Lower leg skin (tissue), 4 donors: Measurements from ENCODE around the gene MYADML2. TPM values are rescaled to one million over a fixed set of nuclear protein-coding genes. Genes with fewer than 3 reads are reported as not detected.

ENCODE experiments used
- total RNA-seq, 4 donors: library from RNA; depleted of rRNA; stranded (reverse); fragments of >200 nt; gene quantifications; one replicate each; pipeline ENCODE4 v1.1.0, GENCODE V29; 2016

Gene MYADML2
- total RNA-seq, 4 donors from 2014 or later = not detected

Other genes starting within 250 kb of the MYADML2 start
- gene MRPL12, start 243.9 kb downstream of the MYADML2 start, total RNA-seq = 10 to 100 TPM; 39.5 to 64.0 (median 43.1) TPM
- gene SLC25A10, start 234.9 kb downstream of the MYADML2 start, total RNA-seq = 10 to 100 TPM; 23.4 to 30.6 (median 25.9) TPM
- under 1 TPM; 0.16 to 0.71 (median 0.47) TPM for gene GCGR, start 143.1 kb downstream of the MYADML2 start, total RNA-seq
- gene MCRIP1, start 113.9 kb downstream of the MYADML2 start, total RNA-seq = 10 to 100 TPM; 21.6 to 41.0 (median 28.8) TPM
- gene PPP1R27, start 112.2 kb downstream of the MYADML2 start, total RNA-seq = under 1 TPM in 1 of 4 donors, not detected in 3; 0.36 TPM
- 100 to 1,000 TPM; 685 to 999 (median 839) TPM for gene P4HB, start 86.7 kb downstream of the MYADML2 start, total RNA-seq
- 100 to 1,000 TPM; 144 to 280 (median 201) TPM for gene ARHGDIA, start 75.9 kb downstream of the MYADML2 start, total RNA-seq
- gene ALYREF, start 55.6 kb downstream of the MYADML2 start, total RNA-seq = 100 to 1,000 TPM in 1 of 4 donors, 10 to 100 TPM in 3; 69.4 to 116 (median 79.7) TPM
- gene ANAPC11, start 55.5 kb downstream of the MYADML2 start, total RNA-seq = 100 to 1,000 TPM in 2 of 4 donors, 10 to 100 TPM in 2; 92.3 to 152 (median 107) TPM
- 1 to 10 TPM in 2 of 4 donors, under 1 TPM in 1, not detected in 1; 0.71 to 3.3 (median 2.0) TPM for gene NPB, start 45.0 kb downstream of the MYADML2 start, total RNA-seq
- 10 to 100 TPM; 16.2 to 37.0 (median 25.3) TPM for gene PCYT2, start 35.8 kb downstream of the MYADML2 start, total RNA-seq
- gene SIRT7, start 29.1 kb downstream of the MYADML2 start, total RNA-seq = 10 to 100 TPM; 32.0 to 44.6 (median 38.0) TPM
- 10 to 100 TPM; 17.4 to 23.2 (median 19.7) TPM for gene MAFG, start 19.5 kb downstream of the MYADML2 start, total RNA-seq
- gene PYCR1, start 9.9 kb downstream of the MYADML2 start, total RNA-seq = 10 to 100 TPM in 1 of 4 donors, 1 to 10 TPM in 3; 4.2 to 13.5 (median 8.3) TPM
- 1 to 10 TPM in 3 of 4 donors, under 1 TPM in 1; 0.89 to 3.5 (median 2.1) TPM for gene NOTUM, start 14.0 kb upstream of the MYADML2 start, total RNA-seq
- gene ASPSCR1, start 30.4 kb upstream of the MYADML2 start, total RNA-seq = 10 to 100 TPM; 24.0 to 31.5 (median 27.4) TPM
- 10 to 100 TPM; 64.8 to 79.7 (median 71.2) TPM for gene CENPX, start 75.6 kb upstream of the MYADML2 start, total RNA-seq
- gene LRRC45, start 76.1 kb upstream of the MYADML2 start, total RNA-seq = 10 to 100 TPM; 16.7 to 18.3 (median 17.6) TPM
- 10 to 100 TPM in 2 of 4 donors, 1 to 10 TPM in 2; 8.2 to 16.8 (median 10.0) TPM for gene RAC3, start 84.4 kb upstream of the MYADML2 start, total RNA-seq
- gene DCXR, start 90.5 kb upstream of the MYADML2 start, total RNA-seq = 100 to 1,000 TPM; 124 to 199 (median 149) TPM
- gene RFNG, start 104.6 kb upstream of the MYADML2 start, total RNA-seq = 10 to 100 TPM; 44.8 to 83.7 (median 50.9) TPM
- gene GPS1, start 104.7 kb upstream of the MYADML2 start, total RNA-seq = 10 to 100 TPM; 57.2 to 99.3 (median 79.1) TPM
- gene DUS1L, start 118.6 kb upstream of the MYADML2 start, total RNA-seq = 100 to 1,000 TPM in 1 of 4 donors, 10 to 100 TPM in 3; 65.8 to 113 (median 89.8) TPM
- 100 to 1,000 TPM; 141 to 424 (median 233) TPM for gene FASN, start 151.0 kb upstream of the MYADML2 start, total RNA-seq